Panc1 (cell line): ENCODE data around the gene OTULINL.

Experiments
- POLR2AphosphoS5 ChIP-seq: IDR thresholded peaks from 2 replicates; pipeline ENCODE4 v1.6.1; 2012; ENCODE audit warnings: mild to moderate bottlenecking, low read depth, low read length, moderate library complexity
- SIN3A ChIP-seq: IDR thresholded peaks from 2 replicates; pipeline ENCODE4 v1.6.1; 2012; ENCODE audit warnings: low read depth, mild to moderate bottlenecking, low read length, moderate library complexity, borderline replicate concordance; ENCODE audit not compliant: insufficient read depth
- TF ChIP-seq, protein P1 (sequence below): fragments of 450-650 bp; IDR thresholded peaks from 2 replicates; pipeline ENCODE4 v1.5.1; 2017; ENCODE audit warnings: mild to moderate bottlenecking

DNA sequence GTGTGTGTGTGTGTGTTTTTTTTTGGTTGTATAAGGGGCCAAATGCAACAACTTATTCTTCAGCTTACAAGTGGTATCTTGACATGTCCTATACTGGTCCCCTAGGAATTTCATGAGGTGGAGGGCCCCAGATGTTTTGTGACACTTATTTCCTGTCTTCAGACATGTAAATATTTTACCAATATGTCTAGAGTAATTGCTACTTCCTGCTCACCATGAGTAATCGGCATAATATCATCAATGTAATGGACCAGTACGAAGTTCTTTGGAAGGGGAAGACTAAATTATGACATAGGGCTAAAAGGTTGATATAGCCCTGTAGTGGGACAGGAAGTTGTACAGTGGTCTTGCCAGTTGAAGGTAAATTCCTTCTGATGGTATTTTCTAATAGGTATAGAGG is 79.2 kb downstream of the OTULINL start:
- TF ChIP-seq SIN3A (no peak), POLR2AphosphoS5 (no peak)
- TF ChIP-seq, protein P1, sequence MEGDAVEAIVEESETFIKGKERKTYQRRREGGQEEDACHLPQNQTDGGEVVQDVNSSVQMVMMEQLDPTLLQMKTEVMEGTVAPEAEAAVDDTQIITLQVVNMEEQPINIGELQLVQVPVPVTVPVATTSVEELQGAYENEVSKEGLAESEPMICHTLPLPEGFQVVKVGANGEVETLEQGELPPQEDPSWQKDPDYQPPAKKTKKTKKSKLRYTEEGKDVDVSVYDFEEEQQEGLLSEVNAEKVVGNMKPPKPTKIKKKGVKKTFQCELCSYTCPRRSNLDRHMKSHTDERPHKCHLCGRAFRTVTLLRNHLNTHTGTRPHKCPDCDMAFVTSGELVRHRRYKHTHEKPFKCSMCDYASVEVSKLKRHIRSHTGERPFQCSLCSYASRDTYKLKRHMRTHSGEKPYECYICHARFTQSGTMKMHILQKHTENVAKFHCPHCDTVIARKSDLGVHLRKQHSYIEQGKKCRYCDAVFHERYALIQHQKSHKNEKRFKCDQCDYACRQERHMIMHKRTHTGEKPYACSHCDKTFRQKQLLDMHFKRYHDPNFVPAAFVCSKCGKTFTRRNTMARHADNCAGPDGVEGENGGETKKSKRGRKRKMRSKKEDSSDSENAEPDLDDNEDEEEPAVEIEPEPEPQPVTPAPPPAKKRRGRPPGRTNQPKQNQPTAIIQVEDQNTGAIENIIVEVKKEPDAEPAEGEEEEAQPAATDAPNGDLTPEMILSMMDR: no peak
